ENCODE data around the gene B4GAT1. TPM values are rescaled to one million over a fixed set of nuclear protein-coding genes. Genes with fewer than 3 reads are reported as not detected.

The B4GAT1 gene
- total RNA-seq, 4 donors from 2014 or later = 32.0 to 71.4 (median 50.0) TPM

DNA sequence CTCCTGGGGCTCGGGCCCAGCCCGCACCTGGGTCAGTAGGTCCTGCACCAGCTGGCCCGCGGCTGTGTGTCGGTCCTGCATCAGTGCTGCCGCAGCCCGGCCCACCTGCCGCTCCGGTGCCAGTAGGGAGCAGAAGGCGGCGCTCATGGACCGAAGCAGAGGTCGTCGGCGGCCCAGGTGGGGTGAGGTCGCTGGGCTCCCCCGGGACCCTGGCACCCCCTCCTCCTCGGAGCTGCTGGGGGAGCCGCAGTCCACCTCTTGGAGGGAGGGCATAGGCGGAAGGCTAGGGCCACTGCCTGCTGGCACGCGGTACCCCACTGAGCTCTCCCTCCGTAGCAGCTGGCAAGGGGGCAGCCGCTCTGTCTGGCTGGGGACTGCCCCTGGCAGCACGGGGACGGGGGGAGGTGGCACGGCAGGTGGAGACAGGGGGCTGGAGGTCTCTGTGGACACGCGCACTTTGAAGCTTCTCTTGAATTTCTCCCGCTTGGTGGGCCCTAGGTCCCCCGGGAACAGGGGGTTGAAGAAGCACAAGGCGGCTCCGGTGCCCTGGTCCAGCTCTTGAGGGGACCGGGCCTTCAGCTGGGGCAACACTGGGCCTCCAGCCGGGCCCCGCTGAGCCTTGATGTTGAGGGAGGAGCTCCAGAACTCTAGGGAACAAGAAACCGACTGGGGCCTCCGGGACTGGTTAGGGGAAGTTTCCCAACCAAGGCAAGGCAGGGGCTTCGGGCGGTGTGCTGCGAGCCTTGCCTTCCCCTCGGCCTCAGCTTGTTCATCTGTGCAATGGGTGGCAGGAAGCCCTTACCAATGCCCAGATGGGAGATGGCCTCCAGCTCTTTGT, 12.6 kb downstream of the B4GAT1 start:
- intact Hi-C loops (cut with DNase I) = no loop called here
- no peak for DNase-seq (ENCODE audit: extremely low spot score)
- Histone ChIP-seq H3K27me3 (no peaks in the 10 kb centered on the region), H3K4me1 (peaks cover 21 to 32% (median 29%) of the 10 kb centered on the region in 4 donors), H3K9me3 (no peaks in the 10 kb centered on the region), H3K27ac (replicated peaks in 1 of 4) (no peak overlapping the region), H3K4me3 (peak overlapping the region; percentile 58 to 66 (median 64)), H3K36me3 (peaks cover 12 to 59% (median 55%) of the 10 kb centered on the region in 4 donors)
- 68% methylated on average over 18 of the region's 42 CpGs for WGBS
- TF ChIP-seq EP300 (IDR thresholded peaks at IDR 0.05) (no peak), POLR2AphosphoS5 (IDR thresholded peaks at IDR 0.05) (no peak), POLR2A (IDR thresholded peaks at IDR 0.05; ENCODE audit: low read depth) (no peak)
- TF ChIP-seq, protein P1, sequence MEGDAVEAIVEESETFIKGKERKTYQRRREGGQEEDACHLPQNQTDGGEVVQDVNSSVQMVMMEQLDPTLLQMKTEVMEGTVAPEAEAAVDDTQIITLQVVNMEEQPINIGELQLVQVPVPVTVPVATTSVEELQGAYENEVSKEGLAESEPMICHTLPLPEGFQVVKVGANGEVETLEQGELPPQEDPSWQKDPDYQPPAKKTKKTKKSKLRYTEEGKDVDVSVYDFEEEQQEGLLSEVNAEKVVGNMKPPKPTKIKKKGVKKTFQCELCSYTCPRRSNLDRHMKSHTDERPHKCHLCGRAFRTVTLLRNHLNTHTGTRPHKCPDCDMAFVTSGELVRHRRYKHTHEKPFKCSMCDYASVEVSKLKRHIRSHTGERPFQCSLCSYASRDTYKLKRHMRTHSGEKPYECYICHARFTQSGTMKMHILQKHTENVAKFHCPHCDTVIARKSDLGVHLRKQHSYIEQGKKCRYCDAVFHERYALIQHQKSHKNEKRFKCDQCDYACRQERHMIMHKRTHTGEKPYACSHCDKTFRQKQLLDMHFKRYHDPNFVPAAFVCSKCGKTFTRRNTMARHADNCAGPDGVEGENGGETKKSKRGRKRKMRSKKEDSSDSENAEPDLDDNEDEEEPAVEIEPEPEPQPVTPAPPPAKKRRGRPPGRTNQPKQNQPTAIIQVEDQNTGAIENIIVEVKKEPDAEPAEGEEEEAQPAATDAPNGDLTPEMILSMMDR (IDR thresholded peaks at IDR 0.05) = no peak

DNA sequence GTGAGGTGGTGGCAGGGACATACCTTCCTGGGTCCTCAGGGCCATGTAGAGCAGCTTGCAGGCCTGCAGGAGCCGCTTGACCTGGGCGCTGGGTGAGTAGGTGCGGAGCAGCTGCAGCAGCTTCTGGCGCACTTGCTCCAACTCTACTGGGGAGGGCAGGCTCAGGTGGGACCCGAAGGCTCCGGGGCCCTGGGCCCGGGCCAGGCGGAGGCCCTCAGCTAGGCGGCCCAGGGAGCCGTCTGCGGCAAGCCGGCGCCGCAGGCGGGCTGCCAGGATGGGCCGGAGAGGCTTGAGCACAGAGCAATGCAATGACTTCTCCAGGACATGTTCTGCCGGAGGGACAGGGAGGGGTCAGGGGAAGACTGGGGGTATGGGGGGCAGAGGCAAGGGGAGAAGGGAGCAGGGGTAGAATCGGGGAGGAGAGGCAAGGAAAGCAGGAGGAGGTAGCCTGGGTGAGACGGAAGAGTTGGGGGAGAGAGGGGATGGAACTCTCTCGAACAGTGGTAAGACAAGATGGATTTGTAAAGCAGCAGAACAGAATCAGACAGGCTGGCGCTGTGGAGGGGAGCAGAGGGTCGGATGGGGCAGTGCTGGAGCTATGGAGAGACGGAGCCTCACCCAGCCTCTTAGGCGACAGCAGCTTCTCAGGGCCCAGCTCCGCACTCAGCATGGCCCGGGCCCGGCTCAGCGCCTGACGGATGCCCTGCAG, 13.4 kb downstream of the B4GAT1 start:
- no peak overlapping the region for H3K4me3 ChIP-seq
- no peak overlapping the region for H3K27ac ChIP-seq (replicated peaks in 1 of 4)
- WGBS = 87% methylated on average over 26 of the region's 29 CpGs
- H3K9me3 ChIP-seq = no peaks in the 10 kb centered on the region
- TF ChIP-seq EP300 (IDR thresholded peaks at IDR 0.05) (no peak), POLR2AphosphoS5 (IDR thresholded peaks at IDR 0.05) (no peak), POLR2A (IDR thresholded peaks at IDR 0.05; ENCODE audit: low read depth) (no peak)
- TF ChIP-seq, protein P1 (IDR thresholded peaks at IDR 0.05) = no peak
- intact Hi-C loops (cut with DNase I) = no loop called here
- peaks cover 22 to 32% (median 30%) of the 10 kb centered on the region in 4 donors for H3K4me1 ChIP-seq
- H3K36me3 ChIP-seq = peaks cover 4 to 51% (median 47%) of the 10 kb centered on the region in 4 donors
- DNase-seq (ENCODE audit: extremely low spot score) = no peak
- no peaks in the 10 kb centered on the region for H3K27me3 ChIP-seq

DNA sequence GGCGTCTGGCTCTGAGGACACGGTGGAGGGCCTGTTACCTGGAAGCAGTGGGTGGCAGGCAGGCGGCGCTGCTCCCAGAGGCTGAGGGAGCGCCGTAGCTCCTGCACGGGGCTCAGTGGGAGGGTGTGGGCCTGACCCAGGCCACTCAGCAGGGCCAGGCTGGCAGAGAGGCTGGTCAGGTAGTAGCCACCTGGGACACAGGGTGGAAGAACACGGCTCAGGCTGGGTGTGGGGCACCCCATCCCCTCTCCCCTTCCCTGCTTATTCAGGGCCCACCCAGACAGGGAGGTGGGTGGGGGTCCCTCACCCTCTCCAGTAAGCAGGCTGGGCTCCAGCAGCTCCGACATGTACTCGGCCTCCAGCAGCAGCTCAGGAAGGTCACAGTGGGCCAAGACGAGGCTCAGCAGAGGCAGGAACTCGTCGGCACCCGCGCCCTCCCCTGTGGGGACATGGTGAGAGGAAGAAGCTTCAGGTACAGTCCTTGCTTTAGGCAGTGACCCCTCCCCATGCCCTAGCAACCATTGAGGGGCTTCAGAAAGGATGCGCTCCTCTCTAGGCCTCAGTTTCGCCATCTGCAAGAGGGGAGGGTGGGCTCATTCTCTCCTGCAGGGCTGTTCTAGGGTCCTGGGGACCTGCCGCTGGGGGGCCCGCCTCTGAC, 14.1 kb downstream of the B4GAT1 start:
- Histone ChIP-seq H3K4me1 (peaks cover 29 to 39% (median 36%) of the 10 kb centered on the region in 4 donors), H3K27me3 (no peaks in the 10 kb centered on the region), H3K27ac (replicated peaks in 1 of 4) (no peak overlapping the region), H3K9me3 (no peaks in the 10 kb centered on the region), H3K4me3 (no peak overlapping the region), H3K36me3 (peaks cover 0 to 44% (median 40%) of the 10 kb centered on the region in 4 donors)
- TF ChIP-seq, protein P1 (IDR thresholded peaks at IDR 0.05) = no peak
- no peak for TF ChIP-seq EP300 (IDR thresholded peaks at IDR 0.05)
- no peak for TF ChIP-seq POLR2AphosphoS5 (IDR thresholded peaks at IDR 0.05)
- TF ChIP-seq POLR2A (IDR thresholded peaks at IDR 0.05; ENCODE audit: low read depth) = no peak
- WGBS = 95% methylated on average over 10 of the region's 19 CpGs
- intact Hi-C loops (cut with DNase I) = no loop called here
- no peak for DNase-seq (ENCODE audit: extremely low spot score)

DNA sequence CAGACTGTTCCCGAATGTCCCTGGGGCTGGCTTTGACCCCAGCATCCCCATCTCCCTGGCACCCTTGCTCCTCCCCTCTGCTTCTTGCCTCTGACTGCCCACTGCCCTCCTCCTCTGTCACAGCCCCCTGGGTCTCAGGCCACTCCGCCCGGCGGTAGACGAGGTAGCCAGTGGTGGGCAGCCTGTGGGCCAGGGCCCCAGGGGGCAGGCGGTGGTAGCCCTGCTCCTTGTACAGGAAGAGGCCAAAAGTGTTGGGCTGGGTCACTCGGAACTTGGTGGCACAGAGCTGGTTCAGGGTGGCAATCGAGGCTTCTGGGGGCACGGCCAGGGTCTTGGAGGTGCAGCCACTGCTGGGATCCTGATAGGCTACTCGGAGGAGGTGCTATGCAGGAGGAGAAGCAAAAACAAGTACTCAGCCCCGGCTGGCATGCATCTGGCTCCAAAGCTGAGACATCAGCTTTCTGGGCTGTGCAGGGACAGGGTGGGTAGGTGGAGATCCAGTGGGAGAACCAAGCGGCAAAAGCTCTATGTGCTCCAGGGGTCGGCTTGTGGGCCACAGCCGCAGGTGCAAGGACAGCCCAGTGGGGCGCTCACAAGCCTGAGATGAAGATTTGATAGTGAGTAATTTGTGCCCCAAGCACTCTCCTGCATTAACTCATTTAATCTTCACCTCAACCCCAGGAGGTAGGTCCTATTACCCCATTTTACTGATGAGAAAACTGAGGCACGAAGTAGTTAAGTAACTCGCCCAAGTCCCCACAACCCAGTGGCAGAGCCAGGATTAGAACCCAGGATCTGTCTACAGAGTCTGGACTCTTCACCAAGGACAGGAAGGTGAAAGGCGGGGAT, 14.8 kb downstream of the B4GAT1 start:
- Histone ChIP-seq H3K27ac (replicated peaks in 1 of 4) (no peak overlapping the region), H3K4me1 (peaks cover 37 to 46% (median 43%) of the 10 kb centered on the region in 4 donors), H3K36me3 (peaks cover 0 to 37% (median 33%) of the 10 kb centered on the region in 4 donors), H3K4me3 (no peak overlapping the region), H3K9me3 (no peaks in the 10 kb centered on the region), H3K27me3 (no peaks in the 10 kb centered on the region)
- no peak for TF ChIP-seq POLR2A (IDR thresholded peaks at IDR 0.05; ENCODE audit: low read depth)
- TF ChIP-seq EP300 (IDR thresholded peaks at IDR 0.05) = no peak
- TF ChIP-seq, protein P1 (IDR thresholded peaks at IDR 0.05) = no peak
- TF ChIP-seq POLR2AphosphoS5 (IDR thresholded peaks at IDR 0.05) = no peak
- intact Hi-C loops (cut with DNase I) = no loop called here
- DNase-seq (ENCODE audit: extremely low spot score) = no peak
- WGBS = 84% methylated on average over 18 of the region's 18 CpGs

Data from esophagus muscularis mucosa (tissue), 4 donors.